GM23248 (cell line): Measurements from ENCODE around the gene CRELD2. TPM values are rescaled to one million over a fixed set of nuclear protein-coding genes. Genes with fewer than 3 reads are reported as not detected.

Experiments
- DNase-seq: peaks from one replicate; pipeline ENCODE4 v3.0.0-alpha.2; 2015
- H2AFZ ChIP-seq: fragments of 200-600 bp; sonication (generic); 2 replicates; pipeline ENCODE4 v1.6.1; 2016; ENCODE audit warnings: antibody characterized with exemption
- H3F3A ChIP-seq: fragments of 200-600 bp; sonication (generic); 2 replicates; pipeline ENCODE4 v1.6.1; 2016; ENCODE audit warnings: mild to moderate bottlenecking, antibody characterized with exemption, mixed run types; ENCODE audit not compliant: insufficient read depth
- H3K27ac ChIP-seq: fragments of 200-600 bp; sonication (generic); 2 replicates; pipeline ENCODE4 v1.5.1; 2016; ENCODE audit warnings: mild to moderate bottlenecking
- H3K27me3 ChIP-seq: fragments of 200-600 bp; sonication (generic); replicated peaks from 2 replicates; pipeline ENCODE4 v1.6.1; 2016; ENCODE audit warnings: mild to moderate bottlenecking; ENCODE audit not compliant: insufficient read depth
- H3K36me3 ChIP-seq: fragments of 200-600 bp; sonication (generic); 2 replicates; pipeline ENCODE4 v1.6.1; 2016; ENCODE audit warnings: low read depth, mild to moderate bottlenecking
- H3K4me1 ChIP-seq: fragments of 200-600 bp; sonication (generic); 2 replicates; pipeline ENCODE4 v1.6.1; 2016; ENCODE audit warnings: mild to moderate bottlenecking; ENCODE audit not compliant: insufficient read depth
- H3K4me2 ChIP-seq: fragments of 200-600 bp; sonication (generic); one replicate; pipeline ENCODE4 v1.6.1; 2016; ENCODE audit warnings: mild to moderate bottlenecking; ENCODE audit not compliant: unreplicated experiment
- H3K4me3 ChIP-seq: fragments of 200-600 bp; sonication (generic); 2 replicates; pipeline ENCODE4 v1.5.1; 2016; ENCODE audit warnings: mild to moderate bottlenecking
- H3K79me2 ChIP-seq: fragments of 200-600 bp; sonication (generic); 2 replicates; pipeline ENCODE4 v1.6.1; 2016; ENCODE audit warnings: mild to moderate bottlenecking; ENCODE audit not compliant: insufficient read depth
- H3K9ac ChIP-seq: fragments of 200-600 bp; sonication (generic); 2 replicates; pipeline ENCODE4 v1.6.1; 2016; ENCODE audit warnings: mild to moderate bottlenecking
- H3K9me2 ChIP-seq: fragments of 200-600 bp; sonication (generic); 2 replicates; pipeline ENCODE4 v1.6.1; 2016; ENCODE audit warnings: mixed run types, mild to moderate bottlenecking, moderate library complexity; ENCODE audit not compliant: insufficient read depth
- H3K9me3 ChIP-seq: fragments of 200-600 bp; sonication (generic); one replicate; pipeline ENCODE4 v1.6.1; 2017; ENCODE audit warnings: low read depth
- H4K20me1 ChIP-seq: fragments of 200-600 bp; sonication (generic); 2 replicates; pipeline ENCODE4 v1.6.0; 2016; ENCODE audit not compliant: insufficient read depth
- EZH2 ChIP-seq: fragments of 200-600 bp; sonication (generic); IDR thresholded peaks from 2 replicates; pipeline ENCODE4 v1.6.1; 2018; ENCODE audit warnings: antibody characterized with exemption, mild to moderate bottlenecking; ENCODE audit not compliant: insufficient read depth, poor library complexity, severe bottlenecking
- EZH2phosphoT487 ChIP-seq: fragments of 200-600 bp; sonication (generic); IDR thresholded peaks from 2 replicates; pipeline ENCODE4 v1.6.1; 2018; ENCODE audit warnings: antibody characterized with exemption, moderate library complexity, mild to moderate bottlenecking, low read depth; ENCODE audit not compliant: insufficient read depth
- WGBS, 2 experiments: methylation state at CpG; one replicate each; pipeline ENCODE4 v1.1.6; 2015 to 2017; ENCODE audit warnings: low lambda C conversion rate in 2 of 2, low coverage in 1 of 2; ENCODE audit errors: missing lambda C conversion rate in 2 of 2; 5-methylcytosine and 5-hydroxymethylcytosine counted together
- in situ Hi-C: fragments of 300-500 bp; cut with MboI; formaldehyde crosslinking; loops from 2 replicates; pipeline ENCODE4 v1.15.0; 2020
- polyA plus RNA-seq: library from polyadenylated mRNA; unstranded; fragments of >200 nt; fragmentation: Nextera tagmentation; extraction: Ambion mirVana; gene quantifications from 2 replicates; pipeline ENCODE4 v1.2.1, GENCODE V29; 2016
- total RNA-seq: library from RNA; depleted of rRNA; stranded (reverse); fragments of >200 nt; shearing (Covaris generic); gene quantifications from 2 replicates; pipeline ENCODE4 v1.2.3, GENCODE V29; 2014

The CRELD2 gene
- total and polyA plus RNA-seq, 2 experiments from 2014 or later, result 57.1 to 78.4 TPM

- Histone ChIP-seq H3K36me3 (no peaks in the 10 kb centered on the region), H2AFZ (no peak overlapping the region), H3K9me2 (no peaks in the 10 kb centered on the region), H3K4me1 (0 out of 2 replicates have a peak, but pooled peaks cover 3% of the 10 kb centered on the region), H3K4me3 (no peak overlapping the region), H4K20me1 (no peaks in the 10 kb centered on the region), H3F3A (peaks cover 11% of the 10 kb centered on the region; the same call in 1 of the 2 replicates), H3K9ac (no peak overlapping the region), H3K9me3 (no peaks in the 10 kb centered on the region), H3K27ac (no peak overlapping the region), H3K4me2 (no peak overlapping the region), H3K79me2 (no peaks in the 10 kb centered on the region), H3K27me3 (no peaks in the 10 kb centered on the region)
- WGBS, 2 experiments, result 98% methylated on average over 16 of the region's 16 CpGs
- in situ Hi-C loops, result no loop called here
- TF ChIP-seq EZH2, result no peak
- no peak for TF ChIP-seq EZH2phosphoT487
- DNase-seq, result no peak
These were observed 50.6 kb downstream of the CRELD2 start for GRCh38 chr22:49968831-49969661.

GRCh38 chr22:49969751-49970527, 51.5 kb downstream of the CRELD2 start:
- 79 to 80% methylated on average over 8 of the region's 8 CpGs for WGBS, 2 experiments
- H3K27me3 ChIP-seq, result no peaks in the 10 kb centered on the region
- in situ Hi-C loops, result no loop called here
- H3K79me2 ChIP-seq, result no peaks in the 10 kb centered on the region
- H3K9ac ChIP-seq, result no peak overlapping the region
- H3K9me3 ChIP-seq, result no peaks in the 10 kb centered on the region
- H3K36me3 ChIP-seq, result no peaks in the 10 kb centered on the region
- H4K20me1 ChIP-seq, result no peaks in the 10 kb centered on the region
- no peak for DNase-seq
- no peak for TF ChIP-seq EZH2phosphoT487
- TF ChIP-seq EZH2, result no peak
- no peak overlapping the region for H3K4me3 ChIP-seq
- H3F3A ChIP-seq, result peaks cover 11% of the 10 kb centered on the region; the same call in 1 of the 2 replicates
- no peak overlapping the region for H3K27ac ChIP-seq
- no peaks in the 10 kb centered on the region for H3K9me2 ChIP-seq
- no peak overlapping the region for H3K4me2 ChIP-seq
- H3K4me1 ChIP-seq, result 0 out of 2 replicates have a peak, but pooled peaks cover 3% of the 10 kb centered on the region
- H2AFZ ChIP-seq, result no peak overlapping the region

GRCh38 chr22:49970528-49971231, 52.2 kb downstream of the CRELD2 start:
- in situ Hi-C loops, result no loop called here

More at GRCh38 chr22:49970528-49971231, 52.2 kb downstream of the CRELD2 start:
- Histone ChIP-seq H3K9ac (peak overlapping the region; percentile 85), H3K4me1 (0 out of 2 replicates have a peak, but pooled peaks cover 3% of the 10 kb centered on the region), H3K4me3 (peak overlapping the region; percentile 75), H4K20me1 (no peaks in the 10 kb centered on the region), H3F3A (peaks cover 11% of the 10 kb centered on the region; the same call in 1 of the 2 replicates), H3K36me3 (no peaks in the 10 kb centered on the region), H3K9me3 (no peaks in the 10 kb centered on the region), H3K4me2 (peak overlapping the region; percentile 78), H3K9me2 (no peaks in the 10 kb centered on the region), H2AFZ (peak overlapping the region; percentile 80), H3K27me3 (no peaks in the 10 kb centered on the region), H3K27ac (peak overlapping the region; percentile 61), H3K79me2 (no peaks in the 10 kb centered on the region)
- DNase-seq, result peak; percentile 99
- TF ChIP-seq EZH2phosphoT487 (no peak), EZH2 (no peak)
- WGBS, 2 experiments, result 6 to 7% methylated on average over 30 to 32 of the region's 32 CpGs
